Germinal center (tissue), 1 donor: ENCODE results near the gene LRRFIP2.
"Not testable (repeated sequence)": the region's sequence is repeated elsewhere in the genome, so short reads cannot be mapped to it uniquely, and the experiment has no call there.

Source experiments
- DNase-seq: peaks from one replicate; pipeline ENCODE4 v3.0.0; 2012; ENCODE audit warnings: mixed read lengths, low spot score

LRRFIP2 gene

DNA sequence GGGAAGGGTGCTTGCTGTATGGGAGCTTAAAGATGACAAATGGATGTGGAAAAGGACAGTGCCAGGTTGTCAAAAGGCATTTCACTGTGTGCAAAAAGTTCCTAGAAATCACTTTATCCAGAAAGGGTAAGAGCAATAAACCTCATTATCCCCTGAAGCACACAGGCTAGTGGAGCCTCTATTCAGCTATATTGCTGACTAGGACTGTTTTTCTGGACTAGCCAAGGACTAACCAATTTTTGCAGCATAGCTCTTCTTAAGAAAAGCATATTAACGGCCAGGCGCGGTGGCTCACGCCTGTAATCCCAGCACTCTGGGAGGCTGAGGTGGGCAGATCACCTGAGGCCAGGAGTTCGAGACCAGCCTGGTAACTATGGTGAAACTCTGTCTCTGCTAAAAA is 116.3 kb downstream of the LRRFIP2 start:
- no peak for DNase-seq

- no peak for DNase-seq
These were observed 117.6 kb downstream of the LRRFIP2 start for GRCh38 chr3:37056826-37057225.

GRCh38 chr3:37055077-37055476 is 119.3 kb downstream of the LRRFIP2 start:
- not testable (repeated sequence) for DNase-seq

DNA sequence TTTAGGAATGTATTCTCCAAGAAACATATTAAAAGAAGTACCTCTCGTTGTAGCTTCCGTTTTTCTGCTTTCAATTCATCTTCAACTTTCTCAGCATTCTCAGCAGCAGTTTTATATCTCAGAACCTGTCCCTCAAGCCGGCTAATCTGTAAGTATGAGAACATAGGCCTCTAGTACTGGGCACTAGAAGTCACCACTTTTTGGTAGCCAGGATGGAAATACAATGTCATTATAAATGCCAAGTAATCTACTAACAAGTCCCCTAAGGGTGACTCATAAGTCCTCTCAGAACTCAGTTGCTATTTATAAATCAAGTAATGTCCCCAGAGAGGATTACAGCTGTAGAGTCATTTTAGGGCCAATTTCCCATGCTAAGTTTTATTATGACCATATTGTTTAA is 120.0 kb downstream of the LRRFIP2 start:
- DNase-seq: no peak

DNA sequence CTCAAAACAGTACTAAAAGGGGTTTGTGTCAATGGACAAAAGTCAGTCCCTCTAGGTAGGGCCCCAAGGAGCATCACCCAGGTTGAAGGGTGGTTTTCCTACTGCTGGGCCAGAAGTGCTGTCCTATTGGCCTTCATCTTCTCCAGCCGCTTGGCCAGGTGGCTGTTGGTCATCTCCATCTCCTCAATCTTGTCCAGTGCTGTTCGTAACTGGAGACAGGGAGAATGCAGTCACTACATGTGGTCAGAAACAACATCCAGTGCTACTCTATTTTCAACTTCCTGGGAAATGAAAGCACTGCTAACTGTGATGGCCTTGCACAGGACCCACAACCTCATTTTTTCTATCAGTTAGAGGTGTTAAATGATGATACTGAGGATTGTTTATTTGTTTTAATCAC is 120.6 kb downstream of the LRRFIP2 start:
- no peak for DNase-seq

- no peak for DNase-seq
These were observed 121.0 kb downstream of the LRRFIP2 start for GRCh38 chr3:37053337-37053736.

DNA sequence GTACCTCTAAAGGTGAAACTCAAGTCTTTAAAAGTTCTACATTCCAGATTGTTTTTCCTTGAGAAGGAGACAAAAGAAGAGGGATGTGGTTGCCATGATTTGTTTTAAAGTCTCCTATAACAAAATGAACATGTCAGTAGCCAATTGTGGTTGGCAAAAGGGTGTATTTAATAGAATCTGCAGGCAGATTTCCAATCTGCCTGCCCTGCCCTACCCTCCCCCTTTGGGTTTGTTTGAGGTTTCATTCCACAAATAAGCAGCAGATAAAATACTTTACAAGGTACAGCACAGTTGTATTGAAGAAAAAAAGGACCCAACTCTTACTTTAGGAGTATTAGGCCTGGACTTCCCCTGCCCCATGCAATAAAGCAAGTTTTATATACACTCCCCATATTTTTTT is 121.5 kb downstream of the LRRFIP2 start:
- DNase-seq: no peak

DNA sequence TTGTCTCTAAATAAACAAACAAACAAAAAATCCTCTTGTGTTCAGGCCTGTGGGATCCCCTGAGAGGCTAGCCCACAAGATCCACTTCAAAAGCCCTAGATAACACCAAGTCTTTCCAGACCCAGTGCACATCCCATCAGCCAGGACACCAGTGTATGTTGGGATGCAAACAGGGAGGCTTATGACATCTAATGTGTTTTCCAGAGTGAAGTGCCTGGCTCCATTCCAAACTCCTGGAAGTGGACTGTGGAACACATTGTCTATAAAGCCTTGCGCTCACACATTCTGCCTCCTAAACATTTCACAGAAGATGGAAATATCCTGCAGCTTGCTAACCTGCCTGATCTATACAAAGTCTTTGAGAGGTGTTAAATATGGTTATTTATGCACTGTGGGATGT is 124.1 kb downstream of the LRRFIP2 start:
- DNase-seq: no peak

DNA sequence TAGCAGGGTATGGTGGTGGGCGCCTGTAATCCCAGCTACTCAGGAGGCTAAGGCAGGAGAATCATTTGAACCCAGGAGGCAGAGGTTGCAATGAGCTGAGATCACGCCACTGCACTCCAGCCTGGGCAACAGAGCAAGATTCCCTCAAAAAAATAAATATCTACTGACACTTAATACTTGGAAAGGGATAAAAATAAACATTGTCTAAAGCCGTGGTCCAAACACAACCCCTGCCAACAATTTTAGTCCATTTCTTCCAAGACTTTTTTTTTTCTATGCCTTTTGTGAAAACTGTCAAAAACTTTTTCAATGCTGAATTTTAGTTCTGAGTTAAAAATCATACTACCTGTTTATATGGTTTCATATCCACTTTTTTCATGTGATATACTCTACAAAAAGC is 131.7 kb downstream of the LRRFIP2 start:
- DNase-seq: not testable (repeated sequence)

- no peak for DNase-seq
These were observed 132.7 kb downstream of the LRRFIP2 start for GRCh38 chr3:37041546-37042195.

GRCh38 chr3:37040231-37040630 is 134.2 kb downstream of the LRRFIP2 start:
- no peak for DNase-seq

DNA sequence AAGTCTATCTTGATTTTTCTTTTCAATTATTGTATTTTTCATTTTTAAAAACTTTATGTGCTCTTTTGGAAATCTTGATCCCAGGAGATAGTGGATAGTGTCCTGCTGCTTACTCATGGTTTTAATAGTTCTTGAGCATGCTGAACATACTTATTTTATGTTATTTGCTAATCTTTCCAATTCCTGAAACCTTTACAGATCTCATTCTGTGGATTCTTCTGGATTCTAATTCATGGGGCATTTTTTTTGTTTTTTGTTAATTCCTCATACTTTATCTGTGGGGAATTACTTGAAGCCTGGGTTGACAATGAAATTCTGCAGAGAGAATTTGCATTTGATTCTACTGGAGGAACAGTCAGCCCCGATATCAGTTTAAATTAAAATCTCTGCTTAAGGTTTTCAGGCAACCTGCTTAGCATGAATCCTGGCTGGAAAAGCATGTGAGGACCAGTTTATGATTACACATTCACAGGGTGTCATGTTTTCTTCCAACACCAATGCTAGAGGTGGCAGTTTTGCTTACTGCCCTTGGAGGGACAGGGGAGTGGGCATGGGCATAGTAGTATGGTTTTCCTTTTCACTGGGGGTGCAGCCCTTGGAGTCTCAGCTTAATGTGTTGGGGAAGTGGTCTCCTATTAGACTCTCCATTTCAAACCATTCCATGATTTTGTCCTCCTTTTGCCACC is 135.1 kb downstream of the LRRFIP2 start:
- DNase-seq: no peak

- no peak for DNase-seq
These were observed 137.0 kb downstream of the LRRFIP2 start for GRCh38 chr3:37037352-37037751.

GRCh38 chr3:37032961-37033360 is 141.4 kb downstream of the LRRFIP2 start:
- DNase-seq: no peak

GRCh38 chr3:37031096-37031682 is 143.2 kb downstream of the LRRFIP2 start:
- no peak for DNase-seq

GRCh38 chr3:37030588-37030987 is 143.8 kb downstream of the LRRFIP2 start:
- DNase-seq: no peak

DNA sequence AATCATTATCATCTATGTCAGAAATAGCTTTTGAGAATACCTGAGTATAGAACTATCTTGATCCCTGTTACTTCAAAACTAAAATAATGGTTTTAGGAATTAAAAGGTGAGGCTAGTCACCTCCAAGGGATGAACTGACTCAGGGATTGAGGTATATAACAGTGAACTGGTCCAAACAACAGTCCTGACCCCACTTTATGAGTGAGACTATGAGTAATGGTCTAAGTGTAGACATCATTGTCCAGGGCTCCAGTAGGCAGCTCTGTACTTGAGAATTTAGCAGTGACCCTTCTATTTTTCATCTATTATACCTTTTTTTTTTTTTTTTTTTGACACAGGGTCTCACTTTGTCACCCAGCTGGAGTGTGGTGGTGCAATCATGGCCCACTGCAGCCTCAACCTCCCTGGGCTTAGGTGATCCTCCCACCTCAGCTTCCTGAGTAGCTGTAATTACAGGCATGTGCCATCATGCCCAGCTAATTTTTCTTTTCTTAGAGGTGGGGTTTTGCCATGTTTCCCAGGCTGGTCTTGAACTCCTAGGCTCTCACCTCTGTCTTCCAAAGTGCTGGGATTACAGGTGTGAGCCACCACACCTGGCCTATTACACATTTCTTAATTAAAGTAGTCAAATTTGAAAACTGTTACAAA is 144.7 kb downstream of the LRRFIP2 start:
- DNase-seq: no peak

DNA sequence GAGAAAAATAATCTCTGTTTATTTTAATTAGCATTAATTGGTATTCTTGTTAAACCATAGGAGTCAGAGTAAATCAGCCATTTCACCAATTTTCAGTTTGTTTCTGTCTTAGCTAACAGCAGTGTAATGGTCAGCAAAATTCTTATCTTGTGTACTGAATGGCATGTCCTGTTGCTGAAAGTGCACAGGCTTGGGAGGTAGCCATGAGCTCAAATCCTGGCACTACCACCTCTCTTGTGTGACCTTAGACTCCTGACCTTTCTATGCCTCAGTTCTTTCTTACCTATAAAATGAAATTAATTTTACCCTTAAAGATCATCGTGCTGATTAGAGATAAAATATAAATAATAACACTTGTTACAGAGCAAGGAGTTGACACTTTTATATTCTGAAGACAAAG is 145.3 kb downstream of the LRRFIP2 start:
- no peak for DNase-seq

DNA sequence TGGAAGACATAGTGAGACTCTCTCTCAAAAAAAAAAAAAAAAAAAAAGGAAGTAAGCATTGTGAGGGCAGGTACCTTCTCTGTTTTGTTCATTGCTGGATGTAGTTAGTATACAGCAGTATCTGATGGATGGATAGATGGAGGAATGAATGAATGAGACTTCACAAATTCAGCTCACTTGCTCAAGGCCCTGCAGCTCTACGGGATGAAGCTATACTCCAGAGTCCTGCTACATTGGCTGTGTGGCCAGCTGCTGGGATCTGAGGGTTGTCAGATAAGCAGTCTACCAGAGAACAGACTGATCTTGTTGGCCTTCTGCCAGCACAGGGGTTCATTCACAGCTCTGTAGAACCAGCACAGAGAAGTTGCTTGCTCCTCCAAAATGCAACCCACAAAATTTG is 146.1 kb downstream of the LRRFIP2 start:
- no peak for DNase-seq

DNA sequence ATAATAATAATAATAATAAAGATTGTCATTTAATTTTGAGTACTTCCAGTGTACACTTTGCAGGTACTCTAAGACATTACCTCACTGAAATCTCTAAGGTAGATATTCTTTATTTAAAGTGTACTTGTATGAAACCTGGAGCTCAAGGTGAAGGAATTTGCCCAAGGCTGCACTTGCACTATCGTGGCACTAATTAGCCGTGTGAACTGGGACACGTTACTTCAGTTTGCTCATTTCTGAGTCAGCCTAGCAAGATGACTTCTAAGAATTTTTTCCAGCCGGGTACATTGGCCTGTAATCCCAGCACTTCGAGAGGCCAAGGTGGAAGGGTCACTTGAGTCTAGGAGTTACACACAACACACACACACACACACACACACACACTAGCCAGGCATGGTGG is 147.5 kb downstream of the LRRFIP2 start:
- DNase-seq: no peak

- no peak for DNase-seq
These were observed 148.6 kb downstream of the LRRFIP2 start for GRCh38 chr3:37025561-37026335.

- DNase-seq: no peak
These were observed 149.5 kb downstream of the LRRFIP2 start for GRCh38 chr3:37024820-37025405.
